Glomerular endothelial cell (primary cell): Measurements from ENCODE around the gene EVI5. TPM values are rescaled to one million over a fixed set of nuclear protein-coding genes. Genes with fewer than 3 reads are reported as not detected.
"Not testable (repeated sequence)": the region's sequence is repeated elsewhere in the genome, so short reads cannot be mapped to it uniquely, and the experiment has no call there.

Experiments
- DNase-seq: peaks from one replicate; pipeline ENCODE4 v3.0.0-alpha.2; 2011; ENCODE audit warnings: low read depth, low spot score; ENCODE audit errors: extremely low read depth
- total RNA-seq: library from RNA; depleted of rRNA; stranded (reverse); fragments of >200 nt; gene quantifications from 2 replicates; pipeline ENCODE4 v1.2.3, GENCODE V29; 2015

EVI5 gene
- total RNA-seq, 1 donor from 2014 or later: 28.2 TPM

- no peak for DNase-seq
Measured at GRCh38 chr1:92792340-92792782, 7.5 kb upstream of the EVI5 start.

GRCh38 chr1:92791487-92792066, 6.7 kb upstream of the EVI5 start:
- no peak for DNase-seq

- DNase-seq: no peak
Measured at GRCh38 chr1:92790867-92791266, 6.0 kb upstream of the EVI5 start.

- DNase-seq: no peak
Measured at GRCh38 chr1:92790081-92790480, 5.2 kb upstream of the EVI5 start.

- no peak for DNase-seq
Measured at GRCh38 chr1:92786111-92786901, 1.4 kb upstream of the EVI5 start.

GRCh38 chr1:92784021-92784638, 778 bp downstream of the EVI5 start:
- no peak for DNase-seq

- not testable (repeated sequence) for DNase-seq
Measured at GRCh38 chr1:92783550-92783949, 1.4 kb downstream of the EVI5 start.

GRCh38 chr1:92778376-92778775, 6.5 kb downstream of the EVI5 start:
- DNase-seq: no peak

- DNase-seq: no peak
Measured at GRCh38 chr1:92774407-92774806, 10.5 kb downstream of the EVI5 start.

- DNase-seq: not testable (repeated sequence)
Measured at GRCh38 chr1:92773749-92774148, 11.2 kb downstream of the EVI5 start.

GRCh38 chr1:92769856-92770255, 15.1 kb downstream of the EVI5 start:
- DNase-seq: no peak

GRCh38 chr1:92768915-92769314, 16.0 kb downstream of the EVI5 start:
- no peak for DNase-seq

GRCh38 chr1:92768296-92768695, 16.6 kb downstream of the EVI5 start:
- no peak for DNase-seq

GRCh38 chr1:92764116-92764515, 20.8 kb downstream of the EVI5 start:
- no peak for DNase-seq

- DNase-seq: no peak
Measured at GRCh38 chr1:92762355-92762754, 22.6 kb downstream of the EVI5 start.

- DNase-seq: no peak
Measured at GRCh38 chr1:92759361-92759760, 25.5 kb downstream of the EVI5 start.

GRCh38 chr1:92756537-92756936, 28.4 kb downstream of the EVI5 start:
- no peak for DNase-seq

- no peak for DNase-seq
Measured at GRCh38 chr1:92755541-92756461, 29.1 kb downstream of the EVI5 start.

- no peak for DNase-seq
Measured at GRCh38 chr1:92754719-92755050, 30.2 kb downstream of the EVI5 start.

- no peak for DNase-seq
Measured at GRCh38 chr1:92754000-92754718, 30.7 kb downstream of the EVI5 start.
